Brain microvascular endothelial cell (primary cell): ENCODE results near the gene IMMP2L.
A peak's percentile ranks its signal among the peaks of the same experiment; 100 is the strongest.

Source experiments
- DNase-seq: peaks from one replicate; pipeline ENCODE4 v3.0.0-alpha.2; 2020
- H3K27ac ChIP-seq: fragments of 250-450 bp; sonication (Bioruptor Pico); 2 replicates; pipeline ENCODE4 v1.5.1; 2020; ENCODE audit warnings: mild to moderate bottlenecking, moderate library complexity
- H3K27me3 ChIP-seq: fragments of 250-450 bp; sonication (Bioruptor Pico); replicated peaks from 2 replicates; pipeline ENCODE4 v1.5.1; 2020; ENCODE audit warnings: mild to moderate bottlenecking
- H3K36me3 ChIP-seq: fragments of 250-450 bp; sonication (Bioruptor Pico); replicated peaks from 2 replicates; pipeline ENCODE4 v1.5.1; 2020; ENCODE audit warnings: mild to moderate bottlenecking
- H3K4me3 ChIP-seq: 2 replicates; pipeline ENCODE4 v1.5.1; 2011; ENCODE audit warnings: low read depth, mild to moderate bottlenecking, control low read depth, low read length, moderate library complexity
- in situ Hi-C: cut with HindIII; loops from 2 replicates; pipeline ENCODE4 v1.10.0; 2017; ENCODE audit warnings: low sequenced_read_pairs, low pct_ligation_motif_present
- TF ChIP-seq, protein P1 (sequence below): IDR thresholded peaks from 2 replicates; pipeline ENCODE4 v1.5.1; 2011; ENCODE audit warnings: low read depth, mild to moderate bottlenecking, moderate library complexity, low read length, control low read depth, inconsistent platforms; ENCODE audit errors: missing control alignments

Gene IMMP2L

DNA sequence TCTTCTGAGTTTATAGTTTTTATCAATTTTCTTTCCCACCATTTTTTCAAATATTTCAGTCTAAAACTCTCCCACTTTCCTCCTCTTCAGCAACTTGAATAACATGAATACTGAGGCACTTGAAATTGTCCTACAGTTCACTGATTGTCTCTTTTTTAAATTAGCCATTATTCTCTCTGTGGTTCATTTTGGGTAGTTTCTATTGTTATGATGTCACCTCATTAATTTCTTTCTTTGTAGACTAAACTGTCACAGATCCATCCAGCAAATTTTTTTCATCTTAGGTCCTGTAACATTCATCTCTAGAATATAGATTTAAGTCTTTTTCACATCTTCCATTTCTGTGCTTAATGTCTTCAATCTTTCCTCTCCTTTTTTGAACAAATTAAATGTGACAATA is 326.6 kb downstream of the IMMP2L start:
- no peaks in the 10 kb centered on the region for H3K36me3 ChIP-seq
- TF ChIP-seq, protein P1, sequence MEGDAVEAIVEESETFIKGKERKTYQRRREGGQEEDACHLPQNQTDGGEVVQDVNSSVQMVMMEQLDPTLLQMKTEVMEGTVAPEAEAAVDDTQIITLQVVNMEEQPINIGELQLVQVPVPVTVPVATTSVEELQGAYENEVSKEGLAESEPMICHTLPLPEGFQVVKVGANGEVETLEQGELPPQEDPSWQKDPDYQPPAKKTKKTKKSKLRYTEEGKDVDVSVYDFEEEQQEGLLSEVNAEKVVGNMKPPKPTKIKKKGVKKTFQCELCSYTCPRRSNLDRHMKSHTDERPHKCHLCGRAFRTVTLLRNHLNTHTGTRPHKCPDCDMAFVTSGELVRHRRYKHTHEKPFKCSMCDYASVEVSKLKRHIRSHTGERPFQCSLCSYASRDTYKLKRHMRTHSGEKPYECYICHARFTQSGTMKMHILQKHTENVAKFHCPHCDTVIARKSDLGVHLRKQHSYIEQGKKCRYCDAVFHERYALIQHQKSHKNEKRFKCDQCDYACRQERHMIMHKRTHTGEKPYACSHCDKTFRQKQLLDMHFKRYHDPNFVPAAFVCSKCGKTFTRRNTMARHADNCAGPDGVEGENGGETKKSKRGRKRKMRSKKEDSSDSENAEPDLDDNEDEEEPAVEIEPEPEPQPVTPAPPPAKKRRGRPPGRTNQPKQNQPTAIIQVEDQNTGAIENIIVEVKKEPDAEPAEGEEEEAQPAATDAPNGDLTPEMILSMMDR, result no peak
- no peak overlapping the region for H3K4me3 ChIP-seq
- DNase-seq, result no peak
- H3K27ac ChIP-seq, result no peak overlapping the region
- in situ Hi-C loops, result no loop called here
- H3K27me3 ChIP-seq, result no peaks in the 10 kb centered on the region

DNA sequence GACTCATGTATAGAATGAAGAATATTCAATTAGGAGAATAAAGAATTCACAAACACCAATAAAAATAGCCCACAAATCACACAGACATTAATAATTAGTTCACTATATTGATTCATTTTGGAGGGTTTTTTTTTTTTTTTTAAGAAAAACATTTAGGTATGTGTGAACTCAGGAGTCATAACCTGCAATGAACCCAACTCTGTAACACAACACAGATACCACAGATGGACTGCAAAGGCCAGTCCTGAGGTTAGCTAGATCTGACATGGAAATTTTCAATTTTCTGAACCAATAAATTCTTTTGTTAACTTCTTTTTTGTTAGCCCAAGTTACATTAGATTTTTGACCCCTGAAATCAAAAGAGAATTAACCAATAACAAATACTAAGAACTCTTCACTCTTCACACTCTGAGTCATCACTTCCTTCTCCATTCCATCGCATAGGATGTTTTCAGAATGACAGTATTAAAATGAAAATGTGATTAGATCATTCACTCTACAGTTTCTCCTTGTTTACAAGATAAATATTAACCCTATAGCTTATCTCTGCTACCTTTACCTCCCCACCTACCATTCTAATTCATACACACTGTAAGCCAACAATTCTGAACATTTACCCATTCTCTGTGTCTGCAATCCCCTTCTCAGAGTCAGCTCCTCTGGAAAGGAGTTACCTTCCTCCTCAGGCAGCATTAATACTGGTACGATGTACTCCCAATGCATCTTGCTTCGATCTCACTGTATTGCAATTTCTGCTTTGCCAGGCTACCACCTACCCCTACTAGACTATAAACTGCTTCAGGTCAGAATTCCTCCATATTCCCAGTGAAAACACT is 329.8 kb downstream of the IMMP2L start:
- Histone ChIP-seq H3K4me3 (no peak overlapping the region), H3K36me3 (no peaks in the 10 kb centered on the region), H3K27me3 (no peaks in the 10 kb centered on the region), H3K27ac (peak overlapping the region; percentile 31)
- in situ Hi-C loops, result no loop called here
- DNase-seq, result peak; percentile 41
- TF ChIP-seq, protein P1, result no peak

DNA sequence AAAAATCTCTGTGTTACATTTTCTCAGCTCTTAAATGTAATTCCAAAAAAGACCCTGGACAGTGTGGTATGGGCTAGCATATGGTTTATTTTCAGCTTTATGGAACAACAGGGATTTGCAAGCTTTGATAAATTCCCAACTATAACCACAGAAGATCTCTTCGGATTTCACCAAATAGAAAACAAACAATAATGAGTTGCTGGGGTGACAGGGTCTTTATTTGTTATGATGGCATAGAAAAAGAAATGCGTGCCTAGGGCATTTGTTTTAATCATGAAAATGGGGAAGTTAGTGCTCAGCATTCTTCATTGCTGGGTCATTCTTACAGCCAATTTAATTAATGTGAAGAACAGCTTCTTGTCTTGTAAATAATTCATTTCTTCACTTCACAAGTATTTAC is 332.4 kb downstream of the IMMP2L start:
- no peak for DNase-seq
- no peaks in the 10 kb centered on the region for H3K36me3 ChIP-seq
- no peaks in the 10 kb centered on the region for H3K27me3 ChIP-seq
- in situ Hi-C loops, result no loop called here
- no peak overlapping the region for H3K27ac ChIP-seq
- TF ChIP-seq, protein P1, result no peak
- H3K4me3 ChIP-seq, result no peak overlapping the region

DNA sequence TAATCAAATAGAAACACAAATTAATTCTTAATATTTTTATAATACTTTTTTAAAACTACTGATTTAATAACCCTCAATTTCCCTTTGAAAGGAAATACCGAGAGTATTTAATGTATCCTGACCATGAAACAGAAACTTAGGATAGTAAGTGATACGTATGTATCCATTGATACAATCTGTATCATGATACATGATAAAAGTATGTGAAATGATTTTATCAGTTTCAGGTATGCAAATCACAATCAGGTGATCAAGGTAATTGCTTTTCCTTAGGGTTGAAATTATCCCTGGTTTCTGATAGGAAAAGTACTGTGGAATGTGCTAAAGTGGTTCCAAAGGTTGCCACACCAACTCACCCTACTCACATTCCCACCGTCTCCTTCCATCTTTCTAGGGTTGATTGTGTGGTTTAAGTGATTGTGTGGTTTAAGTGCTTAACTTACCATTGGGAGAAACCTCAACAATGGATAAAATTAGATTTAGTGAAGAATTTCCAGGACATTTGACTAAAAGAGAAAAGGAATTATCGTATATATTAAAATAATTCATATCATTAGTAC is 333.0 kb downstream of the IMMP2L start:
- no peak for DNase-seq
- TF ChIP-seq, protein P1, result no peak
- Histone ChIP-seq H3K4me3 (no peak overlapping the region), H3K27me3 (no peaks in the 10 kb centered on the region), H3K27ac (no peak overlapping the region), H3K36me3 (no peaks in the 10 kb centered on the region)
- in situ Hi-C loops, result no loop called here

DNA sequence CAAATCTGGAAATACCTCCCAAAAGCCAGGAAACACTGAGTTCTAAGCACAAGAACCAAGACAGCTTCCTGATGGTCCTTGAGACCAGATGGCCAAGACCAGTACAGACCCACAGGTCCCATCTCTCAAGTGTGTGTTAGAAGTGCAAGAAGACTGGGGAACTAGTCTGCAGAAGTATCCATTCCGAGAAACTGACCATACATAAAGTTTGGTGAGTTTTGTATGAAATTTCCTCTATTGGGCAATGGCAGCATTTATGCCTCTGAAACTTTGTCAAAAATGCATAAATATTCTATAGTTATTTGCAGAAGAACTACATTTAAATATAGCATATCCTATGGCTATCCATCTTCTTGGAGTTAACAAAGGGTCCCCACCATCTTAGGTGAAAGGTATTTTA is 333.9 kb downstream of the IMMP2L start:
- DNase-seq, result no peak
- H3K36me3 ChIP-seq, result no peaks in the 10 kb centered on the region
- H3K27me3 ChIP-seq, result no peaks in the 10 kb centered on the region
- in situ Hi-C loops, result no loop called here
- TF ChIP-seq, protein P1, result no peak
- H3K27ac ChIP-seq, result no peak overlapping the region
- H3K4me3 ChIP-seq, result no peak overlapping the region
